Urothelium cell line (cell line): Measurements from ENCODE around the gene DRAXIN.

Experiments
- DNase-seq: peaks from one replicate; pipeline ENCODE4 v3.0.0; 2011; ENCODE audit warnings: low spot score, mixed read lengths
- FAIRE-seq: peaks from 2 replicates; lab custom pipeline; 2011; peaks lifted over from hg19 to GRCh38; lab: Jason Lieb, UNC

DRAXIN gene

GRCh38 chr1:11735531-11735853, 44.0 kb downstream of the DRAXIN start:
- FAIRE-seq (no peak), DNase-seq (no peak)

GRCh38 chr1:11735854-11736745, 44.6 kb downstream of the DRAXIN start, which contains the start of gene AGTRAP:
TSS of gene AGTRAP (plus strand) at chr1:11736136. CDS start at chr1:11736209, 73 bp downstream.
- peak; percentile 46 for FAIRE-seq
- peak; percentile 96 for DNase-seq

- FAIRE-seq: no peak
- DNase-seq: peak; percentile 18
Measured at GRCh38 chr1:11736746-11737639, 45.5 kb downstream of the DRAXIN start.

- FAIRE-seq: no peak
- no peak for DNase-seq
Measured at GRCh38 chr1:11738096-11738495, 46.6 kb downstream of the DRAXIN start.

GRCh38 chr1:11738783-11739182, 47.3 kb downstream of the DRAXIN start:
- FAIRE-seq: no peak
- no peak for DNase-seq

GRCh38 chr1:11740258-11741192, 49.0 kb downstream of the DRAXIN start:
- no peak for DNase-seq

GRCh38 chr1:11741482-11741881, 50.0 kb downstream of the DRAXIN start:
- no peak for DNase-seq
- no peak for FAIRE-seq

More at GRCh38 chr1:11740258-11741192, 49.0 kb downstream of the DRAXIN start:
- no peak for FAIRE-seq

- DNase-seq (no peak), FAIRE-seq (no peak)
Measured at GRCh38 chr1:11741919-11742558, 50.5 kb downstream of the DRAXIN start.

- no peak for DNase-seq
- no peak for FAIRE-seq
Measured at GRCh38 chr1:11744287-11744686, 52.8 kb downstream of the DRAXIN start.

GRCh38 chr1:11746092-11746491, 54.6 kb downstream of the DRAXIN start:
- DNase-seq (no peak), FAIRE-seq (no peak)

GRCh38 chr1:11746795-11747487, 55.4 kb downstream of the DRAXIN start:
- no peak for DNase-seq
- no peak for FAIRE-seq

GRCh38 chr1:11748294-11749202, 57.0 kb downstream of the DRAXIN start:
- DNase-seq: no peak
- FAIRE-seq: no peak

GRCh38 chr1:11749203-11749689, 57.7 kb downstream of the DRAXIN start:
- FAIRE-seq (no peak), DNase-seq (peak; percentile 70)

- no peak for FAIRE-seq
Measured at GRCh38 chr1:11749996-11750395, 58.5 kb downstream of the DRAXIN start.

GRCh38 chr1:11751087-11751486, 59.6 kb downstream of the DRAXIN start:
- no peak for DNase-seq
- FAIRE-seq: no peak

More at GRCh38 chr1:11749996-11750395, 58.5 kb downstream of the DRAXIN start:
- DNase-seq: no peak

- FAIRE-seq: no peak
- DNase-seq: no peak
Measured at GRCh38 chr1:11752359-11753088, 61.0 kb downstream of the DRAXIN start.

- FAIRE-seq (no peak), DNase-seq (no peak)
Measured at GRCh38 chr1:11753555-11754208, 62.2 kb downstream of the DRAXIN start.
